Vagina (tissue), 2 donors: ENCODE measurements around the gene COPS9.

Source experiments
- CTCF ChIP-seq, 3 experiments: fragments of 450-650 bp in 2 of 3; fragments of 200-600 bp in 1 of 3; sonication (generic) in 1 of 3; IDR thresholded peaks; one replicate each; pipeline ENCODE4 v1.5.1; 2017 to 2019; ENCODE audit warnings: antibody characterized with exemption in 3 of 3, mild to moderate bottlenecking in 2 of 3, moderate library complexity in 2 of 3
- POLR2A ChIP-seq, 2 donors: fragments of 450-650 bp; IDR thresholded peaks; one replicate each; pipeline ENCODE4 v1.6.1; 2017; ENCODE audit warnings: antibody characterized with exemption in 2 of 2, mild to moderate bottlenecking in 2 of 2, moderate library complexity in 2 of 2

GRCh38 chr2:240179941-240180666 is 44.0 kb upstream of the COPS9 start:
- TF ChIP-seq POLR2A (IDR thresholded peaks at IDR 0.05) (no peak), CTCF (IDR thresholded peaks at IDR 0.05) (no peak)
